Measurements from ENCODE around the gene GID4.

DNA sequence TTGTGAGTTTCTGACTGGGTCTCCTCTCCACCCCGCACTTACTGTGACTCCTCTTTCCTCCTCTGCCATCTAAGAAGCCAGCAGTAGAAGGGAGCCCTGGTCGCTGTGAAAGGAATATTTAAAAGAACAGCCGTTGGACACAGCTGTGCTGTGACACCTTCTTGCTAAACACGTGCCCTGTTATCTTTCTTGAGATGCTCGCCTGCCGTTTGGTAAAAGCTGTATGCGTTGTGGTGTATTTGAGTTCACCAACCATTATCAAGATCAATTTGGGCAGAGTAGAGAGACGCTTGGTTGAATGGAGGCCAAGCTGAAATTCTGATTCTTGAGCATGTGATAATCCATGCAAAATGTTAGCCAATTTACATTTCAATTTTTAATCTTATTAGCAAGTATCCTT lies 3.8 kb downstream of the GID4 start:
- TF ChIP-seq BHLHE40 (IDR thresholded peaks at IDR 0.05; ENCODE audit: borderline replicate concordance) (no peak), FOXM1 (IDR thresholded peaks at IDR 0.05; ENCODE audit: borderline replicate concordance) (no peak), L3MBTL2 (conservative IDR thresholded peaks at IDR 0.05) (no peak)

All from HEK293T (cell line).